Transverse colon (tissue), 4 donors: ENCODE measurements around the gene PRODH2. TPM values are rescaled to one million over a fixed set of nuclear protein-coding genes. Genes with fewer than 3 reads are reported as not detected.

Source experiments
- DNase-seq: peaks from one replicate; pipeline ENCODE4 v3.0.0-alpha.2; 2019
- H3K27ac ChIP-seq, 4 donors: fragments of 200-600 bp; sonication (generic); 2 replicates each; pipeline ENCODE4 v1.5.1; 2016 to 2018; ENCODE audit warnings: inconsistent platforms in 4 of 4
- H3K27me3 ChIP-seq: fragments of 200-600 bp; sonication (generic); 2 replicates; pipeline ENCODE4 v1.5.1; 2017; ENCODE audit warnings: inconsistent platforms
- H3K36me3 ChIP-seq, 4 donors: fragments of 200-600 bp; sonication (generic); 2 replicates each; pipeline ENCODE4 v1.5.1; 2017 to 2019; ENCODE audit warnings: inconsistent platforms in 4 of 4
- H3K4me1 ChIP-seq, 4 donors: fragments of 200-600 bp; sonication (generic); 2 replicates each; pipeline ENCODE4 v1.5.1; 2017 to 2020; ENCODE audit warnings: inconsistent platforms in 4 of 4
- H3K4me3 ChIP-seq, 4 donors: fragments of 200-600 bp; sonication (generic); 1 replicate in 1 of 4; 2 replicates in 3 of 4; pipeline versions ENCODE4 v1.5.1 to v1.6.1; 2017 to 2019; ENCODE audit warnings: inconsistent platforms in 4 of 4
- H3K9me3 ChIP-seq, 2 donors: fragments of 200-600 bp; sonication (generic); 2 replicates each; pipeline ENCODE4 v1.5.1; 2017 to 2019; ENCODE audit warnings: inconsistent platforms in 2 of 2
- CTCF ChIP-seq, 5 experiments: fragments of 200-600 bp in 3 of 5; fragments of 450-650 bp in 2 of 5; sonication (generic) in 3 of 5; IDR thresholded peaks; 1 replicate in 2 of 5; 2 replicates in 3 of 5; pipeline ENCODE4 v1.5.1; 2016 to 2017; ENCODE audit warnings: antibody characterized with exemption in 5 of 5, inconsistent platforms in 3 of 5, mild to moderate bottlenecking in 2 of 5, moderate library complexity in 1 of 5
- EP300 ChIP-seq: sonication (generic); formaldehyde crosslinking; IDR thresholded peaks from one replicate; pipeline ENCODE4 v1.6.1; 2017; ENCODE audit warnings: antibody characterized with exemption, low read depth
- POLR2A ChIP-seq: fragments of 450-650 bp; IDR thresholded peaks from one replicate; pipeline ENCODE4 v1.6.1; 2016; ENCODE audit warnings: antibody characterized with exemption, mild to moderate bottlenecking, moderate library complexity
- POLR2AphosphoS5 ChIP-seq, 3 donors: sonication (generic); formaldehyde crosslinking; IDR thresholded peaks; one replicate each; pipeline ENCODE4 v1.6.1; 2016; ENCODE audit warnings: antibody characterized with exemption in 3 of 3
- WGBS, 2 donors: methylation state at CpG; one replicate each; pipeline ENCODE4 v1.1.5; 2018; ENCODE audit warnings: low coverage in 1 of 2; 5-methylcytosine and 5-hydroxymethylcytosine counted together
- in situ Hi-C, 4 donors: fragments of 200-750 bp; cut with MboI; loops; one replicate each; pipeline versions ENCODE4 v1.15.0 to v1.15.1; 2017; ENCODE audit warnings: low sequenced_read_pairs in 3 of 4, low pct_ligation_motif_present in 1 of 4, low pct_unique_long_range_greater_than_20kb in 1 of 4
- intact Hi-C: fragments of 100-400 bp; cut with DNase I; formaldehyde crosslinking; loops from one replicate; pipeline ENCODE4 v1.15.1; 2023; ENCODE audit warnings: low total_unique reads
- total RNA-seq, 4 donors: library from RNA; depleted of rRNA; stranded (reverse); fragments of >200 nt; gene quantifications; one replicate each; pipeline ENCODE4 v1.1.0, GENCODE V29; 2016

PRODH2 gene
- total RNA-seq, 4 donors from 2014 or later = not detected

- no peak for TF ChIP-seq POLR2AphosphoS5 (IDR thresholded peaks at IDR 0.05)
- TF ChIP-seq POLR2A = no peak
- TF ChIP-seq CTCF (IDR thresholded peaks at IDR 0.05) = no peak
- TF ChIP-seq EP300 = no peak
- WGBS, 2 donors = 83% methylated on average over 41 of the region's 45 CpGs; no CpG with 5 or more reads in 1 of the 2 donors
- no peaks in the 10 kb centered on the region for H3K4me1 ChIP-seq
- H3K27ac ChIP-seq = no peak overlapping the region
- H3K27me3 ChIP-seq = no peaks in the 10 kb centered on the region
- no peak for DNase-seq
- intact Hi-C loops (no loop called here), in situ Hi-C loops (no loop called here)
- no peaks in the 10 kb centered on the region for H3K9me3 ChIP-seq
- no peak overlapping the region for H3K4me3 ChIP-seq
- no peaks in the 10 kb centered on the region for H3K36me3 ChIP-seq
Measured at GRCh38 chr19:35784503-35785338, 27.9 kb downstream of the PRODH2 start.

DNA sequence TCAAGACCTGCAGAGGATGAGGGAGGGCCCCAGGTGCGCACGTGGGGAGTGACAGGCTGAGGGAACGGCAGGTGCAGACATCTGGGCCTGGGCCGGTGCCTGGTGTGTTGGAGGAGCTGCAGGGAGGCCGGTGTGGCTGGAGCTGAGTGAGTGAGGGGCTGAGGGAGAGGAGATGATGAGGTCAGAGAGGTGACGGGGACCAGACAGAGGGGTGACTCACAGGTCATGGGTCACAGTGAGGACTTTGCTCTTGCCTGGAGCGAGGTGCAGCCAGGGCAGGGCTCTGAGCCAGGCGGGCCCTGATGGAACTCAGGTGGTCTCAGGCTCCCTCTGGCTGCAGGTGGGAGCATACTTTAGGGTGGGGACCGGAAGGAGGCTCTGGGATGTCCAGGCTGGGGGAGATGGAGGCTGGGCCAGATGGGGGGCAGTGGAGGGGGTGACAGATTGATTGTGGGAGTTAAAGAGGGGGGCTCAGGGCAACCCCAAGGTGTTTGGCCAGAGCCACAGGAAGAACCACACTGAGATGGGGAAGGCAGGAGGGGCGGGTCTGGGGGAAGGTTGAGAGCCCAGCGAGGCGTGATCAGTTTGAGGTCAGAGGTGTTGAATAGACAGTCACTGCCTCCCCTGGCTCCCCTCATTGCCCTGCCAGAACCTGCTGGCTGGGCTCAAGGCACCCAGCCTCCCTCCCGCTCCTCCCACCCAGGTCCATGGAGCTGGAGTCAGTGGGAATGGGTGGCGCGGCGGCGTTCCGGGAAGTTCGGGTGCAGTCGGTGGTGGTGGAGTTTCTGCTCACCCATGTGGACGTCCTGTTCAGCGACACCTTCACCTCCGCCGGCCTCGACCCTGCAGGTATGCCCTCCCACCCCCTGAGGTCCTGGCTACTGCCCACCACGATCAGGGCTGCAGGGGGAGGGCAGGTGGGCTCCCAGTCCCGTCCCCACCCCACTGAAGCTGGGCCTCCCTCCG is 28.9 kb downstream of the PRODH2 start:
- H3K4me3 ChIP-seq = no peak overlapping the region
- no peaks in the 10 kb centered on the region for H3K4me1 ChIP-seq
- DNase-seq = no peak
- H3K9me3 ChIP-seq = no peaks in the 10 kb centered on the region
- in situ Hi-C loops (no loop called here), intact Hi-C loops (no loop called here)
- TF ChIP-seq EP300 (no peak), POLR2A (no peak), CTCF (IDR thresholded peaks at IDR 0.05) (no peak), POLR2AphosphoS5 (IDR thresholded peaks at IDR 0.05) (no peak)
- H3K36me3 ChIP-seq = no peaks in the 10 kb centered on the region
- WGBS, 2 donors = 65 to 84% methylated on average over 5 to 28 of the region's 28 CpGs
- H3K27ac ChIP-seq = no peak overlapping the region
- H3K27me3 ChIP-seq = no peaks in the 10 kb centered on the region

GRCh38 chr19:35782589-35782988 is 30.1 kb downstream of the PRODH2 start:
- no peaks in the 10 kb centered on the region for H3K4me1 ChIP-seq
- 92% methylated on average over 2 to 11 of the region's 12 CpGs for WGBS, 2 donors
- intact Hi-C loops (no loop called here), in situ Hi-C loops (no loop called here)
- no peaks in the 10 kb centered on the region for H3K9me3 ChIP-seq
- H3K27me3 ChIP-seq = no peaks in the 10 kb centered on the region
- no peak overlapping the region for H3K4me3 ChIP-seq
- TF ChIP-seq POLR2AphosphoS5 (IDR thresholded peaks at IDR 0.05) (no peak), CTCF (IDR thresholded peaks at IDR 0.05) (no peak), EP300 (no peak), POLR2A (no peak)
- no peak for DNase-seq
- no peak overlapping the region for H3K27ac ChIP-seq
- H3K36me3 ChIP-seq = no peaks in the 10 kb centered on the region

GRCh38 chr19:35781650-35782049 is 31.0 kb downstream of the PRODH2 start:
- H3K27ac ChIP-seq = no peak overlapping the region
- no peaks in the 10 kb centered on the region for H3K27me3 ChIP-seq
- DNase-seq = no peak
- 89% methylated on average over 9 of the region's 9 CpGs; no CpG with 5 or more reads in 1 of the 2 donors for WGBS, 2 donors
- no peaks in the 10 kb centered on the region for H3K9me3 ChIP-seq
- no peaks in the 10 kb centered on the region for H3K4me1 ChIP-seq
- intact Hi-C loops = no loop called here
- in situ Hi-C loops = no loop called here
- no peak overlapping the region for H3K4me3 ChIP-seq
- H3K36me3 ChIP-seq = no peaks in the 10 kb centered on the region
- TF ChIP-seq POLR2AphosphoS5 (IDR thresholded peaks at IDR 0.05) (no peak), CTCF (IDR thresholded peaks at IDR 0.05) (no peak), EP300 (no peak), POLR2A (no peak)
